ENCODE data around the gene UPB1. TPM values are rescaled to one million over a fixed set of nuclear protein-coding genes. Genes with fewer than 3 reads are reported as not detected.
"Not testable (repeated sequence)": the region's sequence is repeated elsewhere in the genome, so short reads cannot be mapped to it uniquely, and the experiment has no call there.

Gene UPB1
- total RNA-seq, 1 donor from 2014 or later = 1.3 TPM

DNA sequence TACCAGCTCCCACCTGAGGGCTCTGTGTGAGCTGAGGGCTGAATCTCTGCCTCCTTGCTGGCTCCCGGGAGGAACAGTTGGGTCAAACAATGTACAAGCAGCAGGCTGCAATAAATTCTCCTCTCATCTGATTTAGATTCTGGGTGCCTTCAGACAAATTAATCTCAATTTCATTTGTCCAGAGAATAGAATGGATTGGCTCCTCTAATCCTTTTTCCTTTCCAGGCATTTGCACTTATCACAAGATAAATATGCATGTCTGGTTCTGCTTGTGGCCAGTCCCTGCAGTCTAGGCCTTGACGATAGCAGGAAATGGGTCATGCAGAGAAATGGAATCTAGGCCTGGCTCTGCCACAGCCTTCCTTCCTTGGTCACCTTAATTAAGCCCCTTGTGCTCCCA, 28.7 kb downstream of the UPB1 start:
- no peak for DNase-seq (ENCODE audit: low spot score in 2 of 2, unreplicated experiment in 2 of 2)

GRCh38 chr22:24525416-24526037, 30.4 kb downstream of the UPB1 start:
- peak; percentile 78 for TF ChIP-seq CTCF (IDR thresholded peaks at IDR 0.05; ENCODE audit: unreplicated experiment)
- H3K4me1 Mint-ChIP-seq = peaks cover 39% of the 10 kb centered on the region
- H3K4me3 Mint-ChIP-seq = no peak overlapping the region
- peaks cover 3% of the 10 kb centered on the region for H3K27me3 Mint-ChIP-seq (ENCODE audit: low read depth)
- H3K27ac Mint-ChIP-seq = peak overlapping the region; percentile 12
- H3K36me3 Mint-ChIP-seq = no peaks in the 10 kb centered on the region
- no peaks in the 10 kb centered on the region for H3K9me3 Mint-ChIP-seq
- DNase-seq (ENCODE audit: low spot score in 2 of 2, unreplicated experiment in 2 of 2) = peak in 1 of 2 experiments; percentile 58

More for the DNA sequence above, 28.7 kb downstream of the UPB1 start:
- TF ChIP-seq CTCF (IDR thresholded peaks at IDR 0.05; ENCODE audit: unreplicated experiment) = no peak
- Mint-ChIP-seq H3K4me3 (no peak overlapping the region), H3K36me3 (no peaks in the 10 kb centered on the region), H3K27me3 (ENCODE audit: low read depth) (peaks cover 2% of the 10 kb centered on the region), H3K9me3 (no peaks in the 10 kb centered on the region), H3K4me1 (peaks cover 39% of the 10 kb centered on the region), H3K27ac (peak overlapping the region; percentile 60)

DNA sequence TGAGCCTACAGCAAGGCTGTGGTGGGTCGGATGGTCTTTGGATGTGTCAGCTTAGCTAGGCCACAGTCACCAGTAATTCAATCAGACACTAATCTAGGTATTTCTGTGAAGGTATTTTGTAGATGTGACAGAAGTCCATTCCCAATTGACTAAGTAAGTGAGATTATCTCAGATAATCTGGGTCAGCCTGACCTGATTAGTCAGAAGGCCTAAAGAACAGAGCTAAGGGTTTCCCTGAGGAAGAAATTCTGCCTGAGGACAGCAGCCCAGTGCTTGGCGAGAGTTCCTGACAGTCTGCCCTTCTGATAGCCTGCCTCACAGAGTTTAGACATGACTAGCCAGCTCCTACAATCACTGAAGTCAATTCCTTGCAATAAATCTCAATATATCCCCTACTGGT, 31.1 kb downstream of the UPB1 start:
- Mint-ChIP-seq H3K4me1 (peaks cover 39% of the 10 kb centered on the region), H3K27ac (no peak overlapping the region), H3K4me3 (no peak overlapping the region), H3K36me3 (no peaks in the 10 kb centered on the region), H3K27me3 (ENCODE audit: low read depth) (peaks cover 2% of the 10 kb centered on the region), H3K9me3 (no peaks in the 10 kb centered on the region)
- DNase-seq (ENCODE audit: low spot score in 2 of 2, unreplicated experiment in 2 of 2) = no peak
- TF ChIP-seq CTCF (IDR thresholded peaks at IDR 0.05; ENCODE audit: unreplicated experiment) = no peak

GRCh38 chr22:24529898-24530297, 34.8 kb downstream of the UPB1 start:
- no peak overlapping the region for H3K27ac Mint-ChIP-seq
- H3K4me1 Mint-ChIP-seq = peaks cover 29% of the 10 kb centered on the region
- H3K36me3 Mint-ChIP-seq = no peaks in the 10 kb centered on the region
- no peaks in the 10 kb centered on the region for H3K9me3 Mint-ChIP-seq
- no peak for TF ChIP-seq CTCF (IDR thresholded peaks at IDR 0.05; ENCODE audit: unreplicated experiment)
- DNase-seq (ENCODE audit: low spot score in 2 of 2, unreplicated experiment in 2 of 2) = no peak
- H3K27me3 Mint-ChIP-seq (ENCODE audit: low read depth) = peaks cover 2% of the 10 kb centered on the region
- H3K4me3 Mint-ChIP-seq = no peak overlapping the region

GRCh38 chr22:24530968-24531367, 35.8 kb downstream of the UPB1 start:
- H3K4me3 Mint-ChIP-seq = not testable (repeated sequence)

DNA sequence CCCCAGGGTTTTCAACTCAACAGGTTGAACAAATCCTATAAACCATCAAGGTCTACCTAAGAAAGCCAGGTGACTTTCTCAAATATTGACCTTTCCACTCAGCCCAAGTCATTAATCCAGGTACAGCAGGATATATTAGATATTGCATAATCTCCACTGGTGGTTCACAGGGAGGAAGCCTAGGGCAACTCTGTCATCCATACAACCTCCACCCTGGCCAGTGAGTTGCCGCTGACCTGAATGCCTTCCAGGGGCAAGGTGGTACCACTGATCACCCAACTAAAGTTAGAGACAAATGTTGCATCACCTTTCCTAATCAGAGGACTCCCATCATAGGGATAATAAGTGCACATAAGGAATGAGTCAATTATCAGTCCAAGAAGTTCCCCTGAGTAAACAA, 36.9 kb downstream of the UPB1 start:
- H3K9me3 Mint-ChIP-seq = no peaks in the 10 kb centered on the region
- no peaks in the 10 kb centered on the region for H3K36me3 Mint-ChIP-seq
- no peak overlapping the region for H3K27ac Mint-ChIP-seq
- peaks cover 2% of the 10 kb centered on the region for H3K27me3 Mint-ChIP-seq (ENCODE audit: low read depth)
- H3K4me1 Mint-ChIP-seq = peaks cover 11% of the 10 kb centered on the region
- no peak overlapping the region for H3K4me3 Mint-ChIP-seq
- DNase-seq (ENCODE audit: low spot score in 2 of 2, unreplicated experiment in 2 of 2) = no peak
- TF ChIP-seq CTCF (IDR thresholded peaks at IDR 0.05; ENCODE audit: unreplicated experiment) = no peak

More at GRCh38 chr22:24530968-24531367, 35.8 kb downstream of the UPB1 start:
- not testable (repeated sequence) for H3K27ac Mint-ChIP-seq; H3K9me3 Mint-ChIP-seq; H3K27me3 Mint-ChIP-seq (ENCODE audit: low read depth); H3K36me3 Mint-ChIP-seq; DNase-seq (ENCODE audit: low spot score in 2 of 2, unreplicated experiment in 2 of 2)
- H3K4me1 Mint-ChIP-seq = peaks cover 21% of the 10 kb centered on the region

Measured in mesothelial cell of epicardium (in vitro differentiated cells).